Superior temporal gyrus (tissue), 1 donor: ENCODE measurements around the gene KRTAP5-5.
"Not testable (repeated sequence)": the region's sequence is repeated elsewhere in the genome, so short reads cannot be mapped to it uniquely, and the experiment has no call there.

Source experiments
- DNase-seq: peaks from one replicate; pipeline ENCODE4 v3.0.0-alpha.2; 2016; ENCODE audit errors: extremely low spot score

Gene KRTAP5-5, protein sequence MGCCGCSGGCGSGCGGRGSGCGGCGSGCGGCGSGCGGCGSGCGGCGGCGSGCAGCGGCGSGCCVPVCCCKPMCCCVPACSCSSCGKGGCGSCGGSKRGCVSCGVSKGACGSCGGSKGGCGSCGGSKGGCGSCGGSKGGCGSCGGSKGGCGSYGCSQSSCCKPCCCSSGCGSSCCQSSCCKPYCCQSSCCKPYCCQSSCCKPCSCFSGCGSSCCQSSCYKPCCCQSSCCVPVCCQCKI

GRCh38 chr11:1629326-1630185 is at the start of gene KRTAP5-5:
TSS of gene KRTAP5-5 (plus strand) at chr11:1629775. CDS start at chr11:1629841, 66 bp downstream.
- DNase-seq: no peak

GRCh38 chr11:1581976-1582375 is 47.6 kb upstream of the KRTAP5-5 start:
- no peak for DNase-seq

DNA sequence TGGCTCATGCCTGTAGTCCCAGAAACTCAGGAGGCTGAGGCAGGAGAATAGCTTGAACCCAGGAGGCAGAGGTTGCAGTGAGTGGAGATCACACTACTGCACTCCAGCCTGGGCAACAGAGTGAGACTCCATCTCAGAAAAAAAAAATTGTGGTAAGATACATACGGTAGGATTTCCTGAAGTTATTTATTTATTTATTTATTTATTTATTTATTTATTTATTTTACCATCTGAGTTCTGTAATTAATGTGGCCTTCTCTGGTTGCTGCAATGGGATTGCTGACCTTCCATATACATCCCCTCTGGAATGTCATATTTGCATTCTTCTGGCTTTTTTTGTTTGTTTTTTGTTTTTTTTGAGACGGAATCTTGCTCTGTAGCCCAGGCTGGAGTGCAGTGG is 46.7 kb upstream of the KRTAP5-5 start:
- not testable (repeated sequence) for DNase-seq

DNA sequence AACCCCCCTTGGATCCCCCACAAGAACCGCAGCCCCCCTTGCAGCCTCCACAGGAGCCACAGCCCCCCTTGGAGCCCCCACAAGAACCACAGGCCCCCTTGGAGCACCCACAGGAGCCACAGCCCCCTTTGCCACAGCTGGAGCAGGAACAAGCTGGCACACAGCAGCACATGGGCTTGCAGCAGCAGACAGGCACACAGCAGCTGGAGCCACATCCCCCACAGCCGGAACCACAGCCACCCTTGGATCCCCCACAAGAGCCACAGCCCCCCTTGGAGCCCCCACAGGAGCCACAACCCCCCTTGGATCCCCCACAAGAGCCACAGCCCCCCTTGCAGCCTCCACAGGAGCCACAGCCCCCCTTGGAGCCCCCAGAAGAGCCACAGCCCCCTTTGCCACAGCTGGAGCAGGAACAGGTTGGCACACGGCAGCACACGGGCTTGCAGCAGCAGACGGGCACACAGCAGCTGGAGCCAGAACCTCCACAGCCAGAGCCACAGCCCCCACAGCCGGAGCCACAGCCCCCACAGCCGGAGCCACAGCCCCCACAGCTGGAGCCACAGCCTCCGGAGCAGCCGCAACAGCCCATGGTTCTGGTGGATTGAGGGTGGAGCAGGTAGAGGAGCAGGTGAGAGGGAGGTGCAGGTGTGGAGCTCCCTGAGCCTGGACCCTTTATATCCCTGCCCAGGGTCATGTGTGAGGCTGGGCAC is 44.8 kb upstream of the KRTAP5-5 start, which contains the start of gene KRTAP5-1:
Gene KRTAP5-1 (minus strand): TSS at position 623 of the 710 bp plus-strand sequence. CDS start 34 bp downstream, at position 589.
- DNase-seq: not testable (repeated sequence)

DNA sequence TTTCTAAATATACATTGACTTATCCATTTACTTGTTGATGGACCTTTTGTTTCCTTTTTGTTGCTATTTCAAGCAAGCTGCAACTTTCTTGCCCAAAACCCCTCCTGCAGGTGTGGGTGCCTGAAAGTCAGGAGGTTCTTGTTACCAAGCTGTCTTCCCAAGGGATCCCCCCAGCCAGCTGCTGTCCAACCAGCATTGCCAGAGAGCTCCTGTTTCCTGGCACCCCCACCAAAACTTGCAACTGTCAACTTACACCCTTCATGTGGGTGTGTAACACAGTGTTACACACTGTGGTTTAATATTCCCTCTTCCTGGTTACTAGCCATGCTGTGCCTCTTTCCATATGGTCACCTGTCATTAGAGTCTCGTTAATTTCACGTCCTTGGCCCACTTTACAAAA is 42.9 kb upstream of the KRTAP5-5 start:
- DNase-seq: no peak

GRCh38 chr11:1589191-1589963 is 40.2 kb upstream of the KRTAP5-5 start:
- DNase-seq: not testable (repeated sequence)

DNA sequence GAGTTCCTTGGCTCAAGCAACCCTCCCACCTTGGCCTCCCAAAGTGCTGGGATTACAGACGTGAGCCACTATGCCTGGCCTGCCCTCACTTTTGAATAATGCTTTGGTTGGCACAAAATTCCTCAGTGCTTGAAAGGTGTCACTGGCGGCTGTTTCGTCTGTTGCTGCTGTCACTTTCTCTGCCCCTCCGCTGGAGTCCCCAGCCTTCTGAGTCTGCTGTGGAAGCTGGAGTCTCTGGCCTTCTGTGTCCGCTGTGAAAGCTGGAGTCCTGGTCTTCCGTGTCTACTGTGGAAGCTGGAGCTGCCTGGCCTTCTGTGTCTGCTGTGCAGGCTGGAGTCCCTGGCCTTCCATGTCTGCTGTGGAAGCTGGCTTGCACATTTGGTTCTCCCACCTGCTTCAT is 39.6 kb upstream of the KRTAP5-5 start:
- DNase-seq: no peak

GRCh38 chr11:1592628-1593027 is 36.9 kb upstream of the KRTAP5-5 start:
- no peak for DNase-seq

GRCh38 chr11:1595994-1596575 is 33.5 kb upstream of the KRTAP5-5 start:
- DNase-seq: peak; percentile 43

GRCh38 chr11:1596576-1597121 is 32.9 kb upstream of the KRTAP5-5 start:
- not testable (repeated sequence) for DNase-seq

- DNase-seq: no peak
These were observed 32.1 kb upstream of the KRTAP5-5 start for GRCh38 chr11:1597331-1597993.

GRCh38 chr11:1597994-1598380 is 31.6 kb upstream of the KRTAP5-5 start, which contains the start of gene KRTAP5-2:
TSS of gene KRTAP5-2 (minus strand) at chr11:1598294. CDS start at chr11:1598250, 44 bp downstream.
- DNase-seq: no peak

GRCh38 chr11:1598406-1598805 is 31.2 kb upstream of the KRTAP5-5 start:
- DNase-seq: not testable (repeated sequence)

DNA sequence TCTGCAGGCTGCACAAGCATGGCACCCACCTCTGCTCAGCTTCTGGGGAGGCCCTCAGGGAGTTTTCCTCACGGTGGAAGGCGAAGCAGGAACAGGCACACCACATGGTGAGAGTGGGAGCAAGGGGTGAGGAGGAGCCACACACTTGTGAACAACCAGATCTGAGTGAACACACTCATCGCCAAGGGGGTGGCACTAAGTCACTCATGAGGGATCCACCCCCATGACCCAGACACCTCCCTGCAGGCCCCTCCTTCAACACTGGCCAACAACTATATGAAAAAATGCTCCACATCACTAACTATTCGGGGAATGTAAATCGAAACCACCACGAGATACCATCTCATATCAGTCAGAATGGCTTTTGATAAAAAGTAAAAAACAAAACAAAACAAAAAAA is 30.8 kb upstream of the KRTAP5-5 start:
- DNase-seq: no peak

- DNase-seq: peak; percentile 29
These were observed 28.9 kb upstream of the KRTAP5-5 start for GRCh38 chr11:1600626-1601025.

- DNase-seq: not testable (repeated sequence)
These were observed 27.9 kb upstream of the KRTAP5-5 start for GRCh38 chr11:1601663-1602062.

- DNase-seq: no peak
These were observed 25.9 kb upstream of the KRTAP5-5 start for GRCh38 chr11:1603629-1604028.

GRCh38 chr11:1604181-1604580 is 25.4 kb upstream of the KRTAP5-5 start:
- no peak for DNase-seq

- no peak for DNase-seq
These were observed 24.9 kb upstream of the KRTAP5-5 start for GRCh38 chr11:1604711-1605110.

DNA sequence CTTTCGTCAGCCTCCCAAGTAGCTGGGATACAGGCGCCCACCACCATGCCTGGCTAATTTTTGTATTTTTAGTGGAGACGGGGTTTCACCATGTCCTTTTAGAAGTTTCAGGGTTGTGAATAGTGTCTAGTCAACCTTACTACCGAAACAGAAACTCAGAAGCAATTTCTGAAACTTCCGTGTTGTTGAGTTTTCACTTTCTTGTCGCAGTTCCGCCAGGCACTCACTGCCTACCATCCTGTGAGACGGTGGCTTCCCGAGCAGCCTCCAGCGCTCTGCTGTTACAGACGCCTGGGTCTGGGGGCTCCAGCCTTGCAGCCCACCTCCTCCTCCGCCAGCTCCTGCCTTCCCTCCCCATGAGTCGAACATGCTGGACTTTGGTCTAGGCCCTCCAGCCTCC is 23.7 kb upstream of the KRTAP5-5 start:
- not testable (repeated sequence) for DNase-seq
